NCI-H1436 treated with DMSO at 0.1 percent for 48 hours (cell line): ENCODE data around the gene SOD1.
"Not testable (repeated sequence)": the region's sequence is repeated elsewhere in the genome, so short reads cannot be mapped to it uniquely, and the experiment has no call there.

Experiments
- DNase-seq: peaks from one replicate; lab custom pipeline; 2025; lab: John Stamatoyannopoulos, UW

SOD1 gene

DNA sequence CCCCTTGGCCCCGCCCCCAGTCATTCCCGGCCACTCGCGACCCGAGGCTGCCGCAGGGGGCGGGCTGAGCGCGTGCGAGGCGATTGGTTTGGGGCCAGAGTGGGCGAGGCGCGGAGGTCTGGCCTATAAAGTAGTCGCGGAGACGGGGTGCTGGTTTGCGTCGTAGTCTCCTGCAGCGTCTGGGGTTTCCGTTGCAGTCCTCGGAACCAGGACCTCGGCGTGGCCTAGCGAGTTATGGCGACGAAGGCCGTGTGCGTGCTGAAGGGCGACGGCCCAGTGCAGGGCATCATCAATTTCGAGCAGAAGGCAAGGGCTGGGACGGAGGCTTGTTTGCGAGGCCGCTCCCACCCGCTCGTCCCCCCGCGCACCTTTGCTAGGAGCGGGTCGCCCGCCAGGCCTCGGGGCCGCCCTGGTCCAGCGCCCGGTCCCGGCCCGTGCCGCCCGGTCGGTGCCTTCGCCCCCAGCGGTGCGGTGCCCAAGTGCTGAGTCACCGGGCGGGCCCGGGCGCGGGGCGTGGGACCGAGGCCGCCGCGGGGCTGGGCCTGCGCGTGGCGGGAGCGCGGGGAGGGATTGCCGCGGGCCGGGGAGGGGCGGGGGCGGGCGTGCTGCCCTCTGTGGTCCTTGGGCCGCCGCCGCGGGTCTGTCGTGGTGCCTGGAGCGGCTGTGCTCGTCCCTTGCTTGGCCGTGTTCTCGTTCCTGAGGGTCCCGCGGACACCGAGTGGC, at the start of gene SOD1:
Gene SOD1, plus strand, starts transcription at position 158 of the 723 bp plus-strand sequence. Its CDS starts 77 bp downstream, at position 235.
- DNase-seq: peak; percentile 68

- DNase-seq: no peak
Observed at GRCh38 chr21:31611445-31611844, 48.0 kb upstream of the SOD1 start.

DNA sequence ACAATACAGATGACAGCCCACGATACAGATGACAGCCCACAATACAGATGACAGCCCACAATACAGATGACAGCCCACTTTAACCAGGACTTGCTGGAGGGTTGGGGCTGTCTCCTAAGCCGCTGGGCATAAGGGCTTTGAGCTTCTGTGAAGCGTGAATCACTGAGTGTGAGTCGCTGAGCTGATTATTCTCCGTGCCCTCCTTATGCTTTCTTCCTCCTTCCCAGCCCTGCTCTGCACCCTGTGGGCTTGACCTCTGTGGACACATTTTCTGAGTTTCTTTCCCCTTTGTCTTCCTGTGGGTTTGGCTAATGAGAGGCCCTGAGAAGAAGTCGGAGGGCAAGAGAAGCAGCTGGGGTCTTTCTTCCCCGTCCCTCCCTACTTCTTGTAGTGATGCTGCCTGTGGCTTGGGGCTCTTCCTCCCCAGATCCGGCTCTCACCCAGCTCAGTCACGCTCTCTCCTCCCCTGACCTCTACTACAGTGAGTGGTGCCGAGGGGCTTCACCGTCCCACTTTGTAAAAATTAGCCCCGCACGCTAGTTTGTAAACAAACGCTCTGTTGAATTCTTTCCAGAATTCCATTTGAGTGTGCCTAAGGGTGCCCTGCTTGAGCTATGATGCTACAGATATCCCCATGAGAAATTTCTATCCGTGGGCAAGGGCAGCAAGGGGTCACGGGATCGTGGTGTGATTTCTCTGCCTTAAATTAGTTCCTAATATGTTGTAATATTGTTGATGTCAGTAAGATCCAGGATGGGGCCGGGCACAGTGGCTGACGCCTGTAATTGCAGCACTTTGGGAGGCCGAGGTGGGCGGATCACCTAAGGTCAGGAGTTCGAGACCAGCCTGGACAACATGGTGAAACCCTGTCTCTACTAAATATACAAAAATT, 46.4 kb upstream of the SOD1 start:
- no peak for DNase-seq

DNA sequence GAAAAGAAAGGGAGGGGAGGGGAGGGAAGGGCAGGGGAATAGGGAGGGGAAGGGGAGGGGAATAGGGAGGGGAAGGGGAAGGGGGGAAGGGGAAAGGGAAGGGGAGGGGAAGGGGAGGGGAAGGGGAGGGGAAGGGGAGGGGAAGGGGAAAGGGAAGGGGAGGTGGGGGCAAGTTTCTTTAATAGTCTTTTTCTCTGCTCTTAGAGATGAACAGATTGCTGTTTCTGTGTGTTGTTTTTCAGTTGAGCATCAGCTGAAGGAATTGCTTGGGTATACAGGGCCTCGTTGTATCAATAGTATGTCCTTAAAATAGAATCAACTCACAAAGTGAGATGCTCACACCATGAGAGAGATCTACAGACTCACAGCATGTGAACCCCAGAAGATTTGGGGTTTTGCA, 44.8 kb upstream of the SOD1 start:
- DNase-seq: no peak

DNA sequence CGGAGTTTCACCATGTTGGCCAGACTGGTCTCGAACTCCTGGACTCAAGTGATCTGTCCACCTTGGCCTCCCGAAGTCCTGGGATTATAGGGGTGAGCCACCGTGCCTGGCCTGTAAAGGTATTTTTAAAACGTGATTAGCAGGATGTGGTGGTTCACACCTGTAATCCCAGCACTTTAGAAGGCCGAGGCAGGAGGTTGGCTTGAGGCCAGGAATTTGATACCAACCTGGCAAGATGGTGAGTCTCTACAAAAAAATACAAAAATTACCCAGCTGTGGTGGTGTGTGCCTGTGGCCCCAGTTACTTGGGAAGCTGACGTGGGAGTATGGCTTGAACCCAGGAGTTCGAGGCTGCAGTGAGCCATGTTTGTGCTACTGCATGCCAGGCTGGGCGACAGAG, 43.3 kb upstream of the SOD1 start:
- no peak for DNase-seq

- DNase-seq: no peak
Observed at GRCh38 chr21:31618696-31619430, 40.6 kb upstream of the SOD1 start.

DNA sequence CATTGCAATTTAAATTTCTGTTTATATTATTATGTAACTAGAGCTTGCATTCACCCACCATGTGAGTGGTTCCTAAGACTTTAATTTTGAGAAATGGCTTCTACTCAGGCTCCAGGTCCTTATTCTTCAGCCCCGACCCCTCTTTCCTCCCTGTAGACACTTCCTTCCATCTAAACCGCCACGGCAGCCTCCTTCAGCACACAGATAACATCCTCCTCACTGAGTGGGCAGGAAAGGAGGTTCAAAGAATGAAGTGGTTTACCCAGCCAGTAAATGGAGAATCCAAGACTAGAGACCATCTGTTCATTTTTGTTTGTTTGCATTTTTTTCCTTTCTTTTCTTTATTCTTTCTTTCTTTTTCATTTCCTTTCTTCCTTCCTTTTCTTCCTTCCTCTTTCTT, 37.1 kb upstream of the SOD1 start:
- no peak for DNase-seq

DNA sequence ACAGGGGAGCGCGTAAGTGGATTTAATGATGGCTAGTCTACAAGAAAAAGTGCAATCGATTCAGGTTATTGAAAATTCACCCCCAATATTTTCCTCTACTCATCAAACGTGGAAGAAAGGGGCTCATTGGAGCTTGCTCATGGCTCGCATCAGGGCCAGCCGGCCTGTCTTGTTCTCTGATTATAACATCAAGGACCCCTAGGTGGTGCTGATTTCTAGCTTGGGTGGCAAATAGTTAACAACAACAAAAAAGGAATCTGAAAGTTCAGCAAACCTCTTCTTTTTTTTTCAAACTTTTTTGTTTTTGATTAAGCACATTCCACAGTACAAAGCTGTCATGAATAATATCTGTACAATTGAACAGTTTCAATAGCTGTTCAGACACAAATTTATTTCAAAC, 35.8 kb upstream of the SOD1 start:
- DNase-seq: no peak

DNA sequence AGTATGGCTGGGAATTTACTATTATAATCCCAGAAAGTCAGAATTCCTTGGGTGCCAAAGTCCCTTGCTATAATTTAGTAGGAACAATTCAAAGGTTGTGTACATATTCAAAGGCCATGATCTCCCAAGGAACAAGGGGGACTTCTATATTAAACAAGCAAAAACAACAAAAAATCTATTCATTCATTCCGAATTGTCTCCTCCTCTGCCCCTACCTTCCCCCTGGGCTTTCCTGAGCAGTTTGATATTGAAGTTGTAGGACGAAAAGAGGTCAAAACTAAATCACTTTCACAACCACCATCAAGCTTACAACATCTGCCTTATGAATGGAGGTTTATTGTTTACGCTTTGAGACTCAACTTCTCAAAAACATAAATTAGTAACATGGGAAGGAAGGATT, 35.3 kb upstream of the SOD1 start:
- DNase-seq: no peak

- DNase-seq: no peak
Observed at GRCh38 chr21:31624961-31625491, 34.5 kb upstream of the SOD1 start.

GRCh38 chr21:31629972-31630711, 29.4 kb upstream of the SOD1 start:
- DNase-seq: no peak

GRCh38 chr21:31631881-31632280, 27.6 kb upstream of the SOD1 start:
- DNase-seq: not testable (repeated sequence)

- DNase-seq: no peak
Observed at GRCh38 chr21:31634993-31635392, 24.5 kb upstream of the SOD1 start.

DNA sequence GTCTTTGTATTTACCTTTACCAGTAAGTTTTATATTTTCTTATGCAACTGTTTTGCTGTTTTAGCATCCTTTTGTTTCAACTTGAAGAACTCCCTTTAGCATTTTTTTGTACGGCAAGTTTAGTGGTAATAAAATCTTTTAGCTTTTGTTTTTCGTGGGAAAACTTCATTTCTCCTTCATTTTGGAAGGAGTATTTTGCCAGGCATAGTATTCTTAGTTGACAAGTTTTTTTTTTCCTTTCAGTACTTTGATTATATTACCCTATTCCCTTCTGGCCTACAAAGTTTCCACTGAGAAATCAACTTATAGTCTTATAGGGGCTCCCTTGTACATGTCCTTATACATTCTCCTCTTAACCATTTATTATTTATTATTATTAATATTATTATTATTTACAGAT, 22.6 kb upstream of the SOD1 start:
- no peak for DNase-seq

GRCh38 chr21:31641416-31641922, 18.0 kb upstream of the SOD1 start:
- no peak for DNase-seq

DNA sequence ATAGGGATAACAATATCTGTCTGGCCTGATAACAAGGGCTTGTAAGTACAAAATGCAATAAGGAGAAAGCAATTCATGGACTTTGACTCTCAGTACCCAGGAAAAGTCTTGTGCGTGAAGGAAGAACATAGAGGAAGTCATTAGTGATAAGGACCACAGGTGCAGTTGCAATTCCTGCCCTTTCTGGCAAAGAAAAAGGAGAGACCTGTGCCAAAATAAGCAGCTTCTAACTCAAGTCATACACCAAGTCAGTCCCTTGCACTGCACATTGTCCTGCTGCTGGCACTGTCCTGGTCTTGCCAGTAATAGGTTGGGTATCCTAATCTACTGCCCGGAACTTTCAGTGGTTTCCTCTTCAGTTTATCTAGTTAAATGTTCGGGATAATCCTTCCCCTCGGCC, 14.8 kb upstream of the SOD1 start:
- DNase-seq: no peak

DNA sequence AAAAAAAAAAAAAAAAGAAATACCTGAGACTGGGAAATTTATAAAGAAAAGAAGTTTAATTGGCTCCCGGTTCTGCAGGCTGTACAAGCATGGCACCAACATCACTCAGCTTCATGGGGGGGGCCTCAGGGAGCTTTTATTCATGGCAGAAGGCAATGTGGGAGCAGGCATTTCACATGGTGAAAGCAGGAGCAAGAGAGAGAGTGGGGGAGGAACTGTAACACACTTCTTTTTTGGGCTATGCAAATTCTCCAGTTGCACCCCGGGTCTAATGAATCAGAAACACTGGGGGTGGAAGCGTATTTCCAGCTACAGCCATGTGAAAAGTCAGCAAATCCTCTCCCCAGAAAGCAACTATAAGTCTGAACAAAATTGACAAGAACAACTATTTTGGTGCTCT, 11.8 kb upstream of the SOD1 start:
- no peak for DNase-seq

DNA sequence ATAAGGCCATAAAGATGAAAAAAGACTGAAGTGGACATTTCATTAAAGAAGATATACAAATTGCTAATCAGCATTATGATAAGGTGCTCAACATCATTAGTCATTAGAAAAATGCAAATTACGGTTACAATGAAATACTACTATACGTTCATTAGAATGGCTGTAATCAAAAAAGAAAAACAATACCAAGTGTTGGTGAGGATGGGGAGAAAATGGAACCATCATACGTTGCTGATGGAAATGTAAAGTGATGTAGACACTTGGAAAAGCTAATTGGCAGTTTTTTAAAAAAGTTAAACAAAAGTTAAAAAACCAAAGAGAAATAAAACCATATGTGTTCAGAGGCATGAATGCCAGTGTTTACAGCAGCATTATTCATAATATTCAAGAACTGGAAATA, 8.6 kb upstream of the SOD1 start:
- no peak for DNase-seq

- DNase-seq: not testable (repeated sequence)
Observed at GRCh38 chr21:31651491-31651890, 8.0 kb upstream of the SOD1 start.

GRCh38 chr21:31654340-31654739, 5.2 kb upstream of the SOD1 start:
- DNase-seq: no peak

- DNase-seq: not testable (repeated sequence)
Observed at GRCh38 chr21:31654821-31655580, 4.5 kb upstream of the SOD1 start.
